Thyroid gland (tissue), 4 donors: Measurements from ENCODE around the gene CCM2. TPM values are rescaled to one million over a fixed set of nuclear protein-coding genes. Genes with fewer than 3 reads are reported as not detected.

Experiments used
- DNase-seq, 2 donors: peaks; one replicate each; pipeline ENCODE4 v3.0.0-alpha.2; 2019
- H3K27ac ChIP-seq, 3 donors: fragments of 200-600 bp; sonication (generic); 1 replicate in 2 of 3; 2 replicates in 1 of 3; pipeline ENCODE4 v1.5.1; 2016 to 2019; ENCODE audit warnings: mild to moderate bottlenecking in 1 of 3, moderate library complexity in 1 of 3
- H3K27me3 ChIP-seq: fragments of 200-600 bp; sonication (generic); one replicate; pipeline ENCODE4 v1.5.1; 2019
- H3K36me3 ChIP-seq, 2 donors: fragments of 200-600 bp; sonication (generic); one replicate each; pipeline ENCODE4 v1.5.1; 2016 to 2019
- H3K4me1 ChIP-seq, 2 donors: fragments of 200-600 bp; sonication (generic); one replicate each; pipeline ENCODE4 v1.5.1; 2017 to 2019
- H3K4me3 ChIP-seq, 3 donors: fragments of 200-600 bp; sonication (generic); replicated peaks in 1 of 3; 1 replicate in 2 of 3; 2 replicates in 1 of 3; pipeline ENCODE4 v1.5.1; 2016; ENCODE audit warnings: mild to moderate bottlenecking in 1 of 3
- H3K9me3 ChIP-seq: fragments of 200-600 bp; sonication (generic); one replicate; pipeline ENCODE4 v1.5.1; 2017
- CTCF ChIP-seq, 6 experiments: fragments of 200-600 bp in 3 of 6; fragments of 450-650 bp in 3 of 6; sonication (generic) in 3 of 6; IDR thresholded peaks; one replicate each; pipeline ENCODE4 v1.5.1; 2016 to 2019; ENCODE audit warnings: antibody characterized with exemption in 6 of 6, mild to moderate bottlenecking in 2 of 6, inconsistent platforms in 1 of 6, moderate library complexity in 1 of 6
- POLR2A ChIP-seq, 2 donors: fragments of 450-650 bp; IDR thresholded peaks; one replicate each; pipeline ENCODE4 v1.6.1; 2017; ENCODE audit warnings: antibody characterized with exemption in 2 of 2, mild to moderate bottlenecking in 2 of 2, moderate library complexity in 1 of 2
- WGBS, 2 donors: methylation state at CpG; one replicate each; pipeline ENCODE4 v1.1.5; 2017; 5-methylcytosine and 5-hydroxymethylcytosine counted together
- intact Hi-C: fragments of 100-400 bp; cut with DNase I; formaldehyde crosslinking; loops from one replicate; pipeline ENCODE4 v1.15.1; 2023
- total RNA-seq, 4 donors: library from RNA; depleted of rRNA; stranded (reverse); fragments of >200 nt; gene quantifications; one replicate each; pipeline ENCODE4 v1.2.3, GENCODE V29; 2016

Gene CCM2
- total RNA-seq, 4 donors from 2014 or later, result 19.4 to 29.2 (median 24.3) TPM

- H3K36me3 ChIP-seq, result no peaks in the 10 kb centered on the region
- no peaks in the 10 kb centered on the region for H3K27me3 ChIP-seq
- H3K9me3 ChIP-seq, result no peaks in the 10 kb centered on the region
- no peak for TF ChIP-seq POLR2A (IDR thresholded peaks at IDR 0.05)
- TF ChIP-seq CTCF (IDR thresholded peaks at IDR 0.05), result no peak
- H3K27ac ChIP-seq, result no peak overlapping the region
- 97 to 98% methylated on average over 5 of the region's 5 CpGs for WGBS, 2 donors
- intact Hi-C loops, result no loop called here
- peaks cover 0 to 6% of the 10 kb centered on the region in 2 donors for H3K4me1 ChIP-seq
- no peak overlapping the region for H3K4me3 ChIP-seq
- no peak for DNase-seq
These were observed 55.7 kb downstream of the CCM2 start for GRCh38 chr7:45055594-45056219.

GRCh38 chr7:45057878-45058277 is 57.9 kb downstream of the CCM2 start:
- Histone ChIP-seq H3K4me1 (no peaks in the 10 kb centered on the region), H3K27ac (no peak overlapping the region), H3K4me3 (no peak overlapping the region), H3K36me3 (no peaks in the 10 kb centered on the region), H3K9me3 (no peaks in the 10 kb centered on the region), H3K27me3 (no peaks in the 10 kb centered on the region)
- WGBS, 2 donors, result 93 to 97% methylated on average over 5 of the region's 5 CpGs
- TF ChIP-seq POLR2A (IDR thresholded peaks at IDR 0.05), result no peak
- TF ChIP-seq CTCF (IDR thresholded peaks at IDR 0.05), result no peak
- DNase-seq, result no peak
- intact Hi-C loops, result no loop called here

GRCh38 chr7:45060295-45060694 is 60.3 kb downstream of the CCM2 start:
- TF ChIP-seq CTCF (IDR thresholded peaks at IDR 0.05), result no peak
- TF ChIP-seq POLR2A (IDR thresholded peaks at IDR 0.05), result no peak
- peaks cover 0 to 9% of the 10 kb centered on the region in 2 donors for H3K4me1 ChIP-seq
- no peak for DNase-seq
- peaks cover 0 to 3% of the 10 kb centered on the region in 2 donors for H3K36me3 ChIP-seq
- H3K4me3 ChIP-seq, result no peak overlapping the region
- no peaks in the 10 kb centered on the region for H3K27me3 ChIP-seq
- WGBS, 2 donors, result 96 to 98% methylated on average over 3 of the region's 3 CpGs
- intact Hi-C loops, result no loop called here
- H3K9me3 ChIP-seq, result no peaks in the 10 kb centered on the region
- H3K27ac ChIP-seq, result no peak overlapping the region

GRCh38 chr7:45061352-45061751 is 61.4 kb downstream of the CCM2 start:
- H3K36me3 ChIP-seq, result peaks cover 0 to 3% of the 10 kb centered on the region in 2 donors
- H3K4me3 ChIP-seq, result no peak overlapping the region
- H3K27ac ChIP-seq, result no peak overlapping the region
- H3K9me3 ChIP-seq, result no peaks in the 10 kb centered on the region
- H3K27me3 ChIP-seq, result no peaks in the 10 kb centered on the region
- H3K4me1 ChIP-seq, result peaks cover 0 to 18% of the 10 kb centered on the region in 2 donors
- whole genome bisulfite sequencing, 2 donors, result 100% methylated on average over 2 of the region's 2 CpGs
- intact Hi-C loops, result no loop called here
- TF ChIP-seq POLR2A (IDR thresholded peaks at IDR 0.05) (no peak), CTCF (IDR thresholded peaks at IDR 0.05) (no peak)
- DNase-seq, result no peak

GRCh38 chr7:45061806-45062425 is 61.9 kb downstream of the CCM2 start:
- no peaks in the 10 kb centered on the region for H3K27me3 ChIP-seq
- H3K4me1 ChIP-seq, result peaks cover 0 to 18% of the 10 kb centered on the region in 2 donors
- TF ChIP-seq CTCF (IDR thresholded peaks at IDR 0.05) (no peak), POLR2A (IDR thresholded peaks at IDR 0.05) (no peak)
- DNase-seq, result no peak
- WGBS, 2 donors, result 94 to 95% methylated on average over 1 of the region's 1 CpG
- no peak overlapping the region for H3K27ac ChIP-seq
- H3K9me3 ChIP-seq, result no peaks in the 10 kb centered on the region
- intact Hi-C loops, result no loop called here
- H3K36me3 ChIP-seq, result peaks cover 0 to 3% of the 10 kb centered on the region in 2 donors
- H3K4me3 ChIP-seq, result no peak overlapping the region
